Ishikawa (cell line): ENCODE measurements around the gene KRTAP6-2.

Source experiments
- CEBPB ChIP-seq: IDR thresholded peaks from 2 replicates; pipeline ENCODE4 v1.6.1; 2012
- CREB1 ChIP-seq: IDR thresholded peaks from 2 replicates; pipeline ENCODE4 v1.6.1; 2012; ENCODE audit warnings: low read depth
- EGR1 ChIP-seq: IDR thresholded peaks from 2 replicates; pipeline ENCODE4 v1.6.1; 2012
- EP300 ChIP-seq: IDR thresholded peaks from 2 replicates; pipeline ENCODE4 v1.6.1; 2012; ENCODE audit warnings: borderline replicate concordance
- FOXM1 ChIP-seq: IDR thresholded peaks from 2 replicates; pipeline ENCODE4 v1.6.1; 2012; ENCODE audit warnings: low read depth, borderline replicate concordance
- MAX ChIP-seq: IDR thresholded peaks from 2 replicates; pipeline ENCODE4 v1.6.1; 2012
- NFIC ChIP-seq: IDR thresholded peaks from 2 replicates; pipeline ENCODE4 v1.6.1; 2012
- RAD21 ChIP-seq: IDR thresholded peaks from 2 replicates; pipeline ENCODE4 v1.6.1; 2012; ENCODE audit warnings: low read depth
- REST ChIP-seq: IDR thresholded peaks from 2 replicates; pipeline ENCODE4 v1.6.1; 2012; ENCODE audit warnings: low read depth, mild to moderate bottlenecking
- TAF1 ChIP-seq: IDR thresholded peaks from 2 replicates; pipeline ENCODE4 v1.6.1; 2012; ENCODE audit warnings: low read depth, mild to moderate bottlenecking
- TCF12 ChIP-seq: IDR thresholded peaks from 2 replicates; pipeline ENCODE4 v1.6.1; 2012; ENCODE audit warnings: low read depth
- TEAD4 ChIP-seq: IDR thresholded peaks from 2 replicates; pipeline ENCODE4 v1.6.1; 2012
- YY1 ChIP-seq: IDR thresholded peaks from 2 replicates; pipeline ENCODE4 v1.6.1; 2012; ENCODE audit warnings: low read depth
- ZBTB7A ChIP-seq: IDR thresholded peaks from 2 replicates; pipeline ENCODE4 v1.6.1; 2012; ENCODE audit warnings: low read depth
- TF ChIP-seq, protein P1 (sequence below): IDR thresholded peaks from 2 replicates; pipeline ENCODE4 v1.6.1; 2012

Gene KRTAP6-2

GRCh38 chr21:30615199-30615598 lies 16.5 kb upstream of the KRTAP6-2 start:
- TF ChIP-seq FOXM1 (no peak), CEBPB (no peak), REST (no peak)

GRCh38 chr21:30613836-30614235 lies 15.1 kb upstream of the KRTAP6-2 start, which contains the start of gene KRTAP6-1:
Gene KRTAP6-1 (minus strand): TSS chr21:30613930. CDS start chr21:30613904, 26 bp downstream.
- no peak for TF ChIP-seq NFIC
- TF ChIP-seq MAX: no peak
- TF ChIP-seq CREB1: no peak

DNA sequence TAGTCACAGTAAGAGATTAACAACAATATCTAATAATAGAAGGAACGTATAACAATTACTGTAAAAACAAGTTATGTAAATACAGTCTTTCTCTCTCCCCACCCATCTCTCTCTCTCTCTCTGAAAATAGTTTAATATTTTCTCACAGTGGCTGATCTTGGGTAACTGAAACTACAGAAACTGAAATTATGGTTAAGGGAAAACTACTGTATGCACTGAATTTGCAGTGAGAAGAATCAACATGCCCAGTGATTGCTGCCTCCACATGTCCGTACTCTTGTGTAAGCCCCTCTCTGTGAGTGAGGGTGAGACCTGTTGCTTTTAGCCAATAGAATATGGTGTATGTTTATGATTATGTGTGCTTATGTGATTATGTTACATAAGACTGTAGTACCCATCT lies 13.4 kb upstream of the KRTAP6-2 start:
- TF ChIP-seq MAX (no peak), ZBTB7A (no peak), TCF12 (no peak), NFIC (no peak), EP300 (no peak), RAD21 (no peak), YY1 (no peak), CEBPB (no peak), TEAD4 (no peak), TAF1 (no peak), CREB1 (no peak), FOXM1 (no peak), REST (no peak), EGR1 (no peak)
- TF ChIP-seq, protein P1, sequence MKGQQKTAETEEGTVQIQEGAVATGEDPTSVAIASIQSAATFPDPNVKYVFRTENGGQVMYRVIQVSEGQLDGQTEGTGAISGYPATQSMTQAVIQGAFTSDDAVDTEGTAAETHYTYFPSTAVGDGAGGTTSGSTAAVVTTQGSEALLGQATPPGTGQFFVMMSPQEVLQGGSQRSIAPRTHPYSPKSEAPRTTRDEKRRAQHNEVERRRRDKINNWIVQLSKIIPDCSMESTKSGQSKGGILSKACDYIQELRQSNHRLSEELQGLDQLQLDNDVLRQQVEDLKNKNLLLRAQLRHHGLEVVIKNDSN: no peak

- no peak for TF ChIP-seq CREB1
- no peak for TF ChIP-seq CEBPB
- TF ChIP-seq YY1: no peak
- TF ChIP-seq, protein P1: no peak
- TF ChIP-seq ZBTB7A: no peak
- TF ChIP-seq TAF1: no peak
- TF ChIP-seq EP300: no peak
- no peak for TF ChIP-seq EGR1
- no peak for TF ChIP-seq RAD21
- no peak for TF ChIP-seq REST
- no peak for TF ChIP-seq FOXM1
- no peak for TF ChIP-seq TCF12
- TF ChIP-seq MAX: no peak
- no peak for TF ChIP-seq NFIC
- TF ChIP-seq TEAD4: no peak
Observed at GRCh38 chr21:30605968-30606367, 7.3 kb upstream of the KRTAP6-2 start.

DNA sequence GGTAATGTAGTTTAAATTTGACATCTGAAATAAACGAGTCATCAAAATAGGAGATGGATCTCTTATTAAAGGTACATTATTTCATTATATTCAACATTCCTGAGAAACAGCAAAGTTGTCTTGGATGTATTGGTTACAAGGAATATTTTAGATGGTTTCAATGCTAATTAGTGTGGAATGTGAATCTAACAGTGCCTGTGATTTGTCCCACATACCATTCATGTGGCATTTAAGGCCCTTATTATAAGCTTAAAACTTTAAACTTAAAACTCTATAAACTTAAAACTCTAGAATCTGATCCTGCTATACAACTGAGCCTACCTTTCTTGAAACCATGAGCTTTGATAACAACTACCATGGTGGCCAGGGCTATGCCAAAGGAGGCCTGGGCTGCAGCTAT lies 2.1 kb upstream of the KRTAP6-2 start, which contains the start of gene KRTAP22-1:
Gene KRTAP22-1, plus strand, starts transcription at position 301 of the 400 bp plus-strand sequence.
- TF ChIP-seq CREB1: no peak
- no peak for TF ChIP-seq FOXM1
- no peak for TF ChIP-seq EGR1
- TF ChIP-seq RAD21: no peak
- no peak for TF ChIP-seq TAF1
- TF ChIP-seq, protein P1: no peak
- no peak for TF ChIP-seq TEAD4
- no peak for TF ChIP-seq NFIC
- no peak for TF ChIP-seq CEBPB
- TF ChIP-seq MAX: no peak
- TF ChIP-seq ZBTB7A: no peak
